Measurements from ENCODE around the gene G6PC3. TPM values are rescaled to one million over a fixed set of nuclear protein-coding genes. Genes with fewer than 3 reads are reported as not detected.

Gene G6PC3
- total and polyA plus RNA-seq, 2 experiments from 2014 or later = 36.1 to 132 TPM

- Histone ChIP-seq H3K4me3 (no peak overlapping the region), H3K36me3 (replicated peaks; ENCODE audit: insufficient read depth, low read depth) (no peaks in the 10 kb centered on the region), H3K4me2 (no peak overlapping the region), H3K9me2 (replicated peaks; ENCODE audit: insufficient read depth) (no peaks in the 10 kb centered on the region), H3K27me3 (no peaks in the 10 kb centered on the region), H3K27ac (no peak overlapping the region), H3K4me1 (ENCODE audit: insufficient read depth) (no peaks in the 10 kb centered on the region), H4K20me1 (ENCODE audit: insufficient read depth, poor library complexity, severe bottlenecking) (no peaks in the 10 kb centered on the region), H3K79me2 (no peaks in the 10 kb centered on the region), H3K9me3 (ENCODE audit: low read depth) (no peaks in the 10 kb centered on the region), H2AFZ (no peak overlapping the region)
- no peak for DNase-seq (ENCODE audit: low spot score)
- 96% methylated on average over 22 of the region's 22 CpGs for WGBS (ENCODE audit: low lambda C conversion rate, missing lambda C conversion rate)
- TF ChIP-seq EZH2phosphoT487 (IDR thresholded peaks at IDR 0.05; ENCODE audit: low read depth, severe bottlenecking, unreplicated experiment) (no peak), EZH2 (IDR thresholded peaks at IDR 0.05; ENCODE audit: borderline replicate concordance) (no peak)
- TF ChIP-seq, protein P1, sequence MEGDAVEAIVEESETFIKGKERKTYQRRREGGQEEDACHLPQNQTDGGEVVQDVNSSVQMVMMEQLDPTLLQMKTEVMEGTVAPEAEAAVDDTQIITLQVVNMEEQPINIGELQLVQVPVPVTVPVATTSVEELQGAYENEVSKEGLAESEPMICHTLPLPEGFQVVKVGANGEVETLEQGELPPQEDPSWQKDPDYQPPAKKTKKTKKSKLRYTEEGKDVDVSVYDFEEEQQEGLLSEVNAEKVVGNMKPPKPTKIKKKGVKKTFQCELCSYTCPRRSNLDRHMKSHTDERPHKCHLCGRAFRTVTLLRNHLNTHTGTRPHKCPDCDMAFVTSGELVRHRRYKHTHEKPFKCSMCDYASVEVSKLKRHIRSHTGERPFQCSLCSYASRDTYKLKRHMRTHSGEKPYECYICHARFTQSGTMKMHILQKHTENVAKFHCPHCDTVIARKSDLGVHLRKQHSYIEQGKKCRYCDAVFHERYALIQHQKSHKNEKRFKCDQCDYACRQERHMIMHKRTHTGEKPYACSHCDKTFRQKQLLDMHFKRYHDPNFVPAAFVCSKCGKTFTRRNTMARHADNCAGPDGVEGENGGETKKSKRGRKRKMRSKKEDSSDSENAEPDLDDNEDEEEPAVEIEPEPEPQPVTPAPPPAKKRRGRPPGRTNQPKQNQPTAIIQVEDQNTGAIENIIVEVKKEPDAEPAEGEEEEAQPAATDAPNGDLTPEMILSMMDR (IDR thresholded peaks at IDR 0.05; ENCODE audit: poor library complexity) = no peak
Measured at GRCh38 chr17:44023545-44024270, 46.8 kb upstream of the G6PC3 start.

DNA sequence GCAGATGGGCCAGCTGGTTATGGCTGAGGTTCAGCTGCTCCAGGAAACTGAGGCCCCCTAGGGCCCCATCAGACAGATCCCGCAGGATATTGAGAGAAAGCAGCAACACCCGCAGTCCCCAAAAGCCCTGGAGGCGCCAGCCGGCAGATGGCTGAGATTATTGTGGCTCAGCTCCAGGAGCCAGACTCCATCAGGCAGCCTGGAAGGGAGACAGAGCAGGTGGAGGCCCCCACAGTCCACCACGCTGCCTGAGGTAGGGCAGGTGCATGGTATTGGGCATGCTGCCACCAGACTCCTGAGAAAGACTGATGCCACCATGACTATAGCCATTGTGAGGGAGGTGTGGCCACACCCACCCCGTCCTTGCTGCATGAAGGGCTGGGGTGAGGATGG, 46.3 kb upstream of the G6PC3 start:
- no peaks in the 10 kb centered on the region for H3K79me2 ChIP-seq
- TF ChIP-seq, protein P1 (IDR thresholded peaks at IDR 0.05; ENCODE audit: poor library complexity) = no peak
- TF ChIP-seq EZH2phosphoT487 (IDR thresholded peaks at IDR 0.05; ENCODE audit: low read depth, severe bottlenecking, unreplicated experiment) (no peak), EZH2 (IDR thresholded peaks at IDR 0.05; ENCODE audit: borderline replicate concordance) (no peak)
- no peak overlapping the region for H2AFZ ChIP-seq
- H3K4me1 ChIP-seq (ENCODE audit: insufficient read depth) = no peaks in the 10 kb centered on the region
- H3K27me3 ChIP-seq = no peaks in the 10 kb centered on the region
- WGBS (ENCODE audit: low lambda C conversion rate, missing lambda C conversion rate) = 81% methylated on average over 6 of the region's 6 CpGs
- H3K9me2 ChIP-seq (replicated peaks; ENCODE audit: insufficient read depth) = no peaks in the 10 kb centered on the region
- no peak overlapping the region for H3K4me3 ChIP-seq
- H3K9me3 ChIP-seq (ENCODE audit: low read depth) = no peaks in the 10 kb centered on the region
- H4K20me1 ChIP-seq (ENCODE audit: insufficient read depth, poor library complexity, severe bottlenecking) = no peaks in the 10 kb centered on the region
- no peak for DNase-seq (ENCODE audit: low spot score)
- H3K27ac ChIP-seq = no peak overlapping the region
- no peaks in the 10 kb centered on the region for H3K36me3 ChIP-seq (replicated peaks; ENCODE audit: insufficient read depth, low read depth)
- H3K4me2 ChIP-seq = no peak overlapping the region

DNA sequence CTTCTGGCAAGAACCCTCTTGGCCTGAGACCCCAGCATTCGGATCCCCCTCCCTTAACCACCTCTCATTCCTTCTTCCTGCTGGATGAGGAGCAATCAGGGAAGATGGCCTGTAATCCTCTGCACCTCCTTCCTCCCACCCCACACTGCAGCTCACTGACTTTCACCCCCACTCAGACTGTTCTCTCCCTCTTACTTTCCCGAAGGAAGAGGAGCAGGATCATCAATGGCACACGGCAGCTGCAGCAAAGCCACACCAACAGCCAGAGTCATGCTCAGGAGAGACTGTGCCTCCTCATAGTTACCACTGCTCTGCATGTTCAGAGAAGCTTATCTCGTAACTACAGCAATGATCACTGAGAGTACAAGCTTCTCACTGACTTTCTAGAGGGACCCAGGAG, 45.7 kb upstream of the G6PC3 start:
- no peak overlapping the region for H3K4me2 ChIP-seq
- no peaks in the 10 kb centered on the region for H3K9me2 ChIP-seq (replicated peaks; ENCODE audit: insufficient read depth)
- no peak overlapping the region for H2AFZ ChIP-seq
- no peak for TF ChIP-seq EZH2 (IDR thresholded peaks at IDR 0.05; ENCODE audit: borderline replicate concordance)
- TF ChIP-seq EZH2phosphoT487 (IDR thresholded peaks at IDR 0.05; ENCODE audit: low read depth, severe bottlenecking, unreplicated experiment) = no peak
- TF ChIP-seq, protein P1 (IDR thresholded peaks at IDR 0.05; ENCODE audit: poor library complexity) = no peak
- no peaks in the 10 kb centered on the region for H3K9me3 ChIP-seq (ENCODE audit: low read depth)
- no peaks in the 10 kb centered on the region for H3K36me3 ChIP-seq (replicated peaks; ENCODE audit: insufficient read depth, low read depth)
- no peak for DNase-seq (ENCODE audit: low spot score)
- no peaks in the 10 kb centered on the region for H3K27me3 ChIP-seq
- no peak overlapping the region for H3K27ac ChIP-seq
- no peaks in the 10 kb centered on the region for H3K4me1 ChIP-seq (ENCODE audit: insufficient read depth)
- 93% methylated on average over 4 of the region's 4 CpGs for WGBS (ENCODE audit: low lambda C conversion rate, missing lambda C conversion rate)
- no peaks in the 10 kb centered on the region for H3K79me2 ChIP-seq
- no peak overlapping the region for H3K4me3 ChIP-seq
- H4K20me1 ChIP-seq (ENCODE audit: insufficient read depth, poor library complexity, severe bottlenecking) = no peaks in the 10 kb centered on the region

All from hepatocyte (in vitro differentiated cells).